ENCODE data around the gene ADGRL3. TPM values are rescaled to one million over a fixed set of nuclear protein-coding genes. Genes with fewer than 3 reads are reported as not detected.
"Not testable (repeated sequence)": the region's sequence is repeated elsewhere in the genome, so short reads cannot be mapped to it uniquely, and the experiment has no call there.

The ADGRL3 gene
- polyA plus RNA-seq, 1 experiment: 0.01 TPM

- no peak for DNase-seq (ENCODE audit: low read depth)
- POLR2A ChIA-PET: no interaction called here
- CTCF ChIA-PET: no interaction called here
Observed at GRCh38 chr4:61493470-61493869, 293.3 kb downstream of the ADGRL3 start.

GRCh38 chr4:61500883-61501282 is 300.8 kb downstream of the ADGRL3 start:
- no peak for TF ChIP-seq CTCF (IDR thresholded peaks at IDR 0.05; ENCODE audit: insufficient read depth, low read depth, low read length)
- Histone ChIP-seq H3K27me3 (ENCODE audit: control insufficient read depth, insufficient read depth, low read length) (no peaks in the 10 kb centered on the region), H3K36me3 (ENCODE audit: control insufficient read depth, insufficient read depth, low read length) (no peaks in the 10 kb centered on the region), H3K4me3 (ENCODE audit: low read depth, low read length) (no peak overlapping the region)
- no peak for DNase-seq (ENCODE audit: low read depth)
- ChIA-PET CTCF (no interaction called here), POLR2A (no interaction called here)

More at GRCh38 chr4:61493470-61493869, 293.3 kb downstream of the ADGRL3 start:
- Histone ChIP-seq H3K27me3 (ENCODE audit: control insufficient read depth, insufficient read depth, low read length) (no peaks in the 10 kb centered on the region), H3K4me3 (ENCODE audit: low read depth, low read length) (no peak overlapping the region), H3K36me3 (ENCODE audit: control insufficient read depth, insufficient read depth, low read length) (no peaks in the 10 kb centered on the region)
- TF ChIP-seq CTCF (IDR thresholded peaks at IDR 0.05; ENCODE audit: insufficient read depth, low read depth, low read length): no peak

GRCh38 chr4:61501812-61502211 is 301.7 kb downstream of the ADGRL3 start:
- no peak for TF ChIP-seq CTCF (IDR thresholded peaks at IDR 0.05; ENCODE audit: insufficient read depth, low read depth, low read length)
- H3K27me3 ChIP-seq (ENCODE audit: control insufficient read depth, insufficient read depth, low read length): no peaks in the 10 kb centered on the region
- POLR2A ChIA-PET: no interaction called here
- no peak for DNase-seq (ENCODE audit: low read depth)
- no peak overlapping the region for H3K4me3 ChIP-seq (ENCODE audit: low read depth, low read length)
- H3K36me3 ChIP-seq (ENCODE audit: control insufficient read depth, insufficient read depth, low read length): no peaks in the 10 kb centered on the region
- CTCF ChIA-PET: no interaction called here

GRCh38 chr4:61505773-61506685 is 305.9 kb downstream of the ADGRL3 start:
- ChIA-PET POLR2A (no interaction called here), CTCF (no interaction called here)
- no peak for TF ChIP-seq CTCF (IDR thresholded peaks at IDR 0.05; ENCODE audit: insufficient read depth, low read depth, low read length)

GRCh38 chr4:61507091-61507490 is 307.0 kb downstream of the ADGRL3 start:
- no peak for DNase-seq (ENCODE audit: low read depth)
- ChIA-PET CTCF (no interaction called here), POLR2A (no interaction called here)
- no peak for TF ChIP-seq CTCF (IDR thresholded peaks at IDR 0.05; ENCODE audit: insufficient read depth, low read depth, low read length)
- Histone ChIP-seq H3K36me3 (ENCODE audit: control insufficient read depth, insufficient read depth, low read length) (no peaks in the 10 kb centered on the region), H3K4me3 (ENCODE audit: low read depth, low read length) (no peak overlapping the region), H3K27me3 (ENCODE audit: control insufficient read depth, insufficient read depth, low read length) (no peaks in the 10 kb centered on the region)

More at GRCh38 chr4:61505773-61506685, 305.9 kb downstream of the ADGRL3 start:
- no peaks in the 10 kb centered on the region for H3K36me3 ChIP-seq (ENCODE audit: control insufficient read depth, insufficient read depth, low read length)
- H3K4me3 ChIP-seq (ENCODE audit: low read depth, low read length): no peak overlapping the region
- DNase-seq (ENCODE audit: low read depth): no peak
- no peaks in the 10 kb centered on the region for H3K27me3 ChIP-seq (ENCODE audit: control insufficient read depth, insufficient read depth, low read length)

GRCh38 chr4:61509721-61510241 is 309.7 kb downstream of the ADGRL3 start:
- H3K27me3 ChIP-seq (ENCODE audit: control insufficient read depth, insufficient read depth, low read length); DNase-seq (ENCODE audit: low read depth); H3K4me3 ChIP-seq (ENCODE audit: low read depth, low read length); CTCF ChIA-PET; H3K36me3 ChIP-seq (ENCODE audit: control insufficient read depth, insufficient read depth, low read length); POLR2A ChIA-PET: not testable (repeated sequence)
